Measurements from ENCODE around the gene KIFBP.

- TF ChIP-seq POLR2A (IDR thresholded peaks at IDR 0.05; ENCODE audit: low read depth, low read length) (no peak), POLR2AphosphoS5 (IDR thresholded peaks at IDR 0.05; ENCODE audit: low read depth, low read length) (no peak)
Measured at GRCh38 chr10:69009360-69009759, 20.8 kb downstream of the KIFBP start.

Measured in GM12892 (cell line).